GM18505 (cell line): ENCODE results near the gene CCDC71.

Experiments
- ATAC-seq: cut with Tn5 transposase; IDR thresholded peaks from one replicate; pipeline ENCODE4 v1.9.1; 2021; ENCODE audit not compliant: unreplicated experiment
- POLR2A ChIP-seq: IDR thresholded peaks from 4 replicates; pipeline ENCODE4 v1.6.1; 2011; ENCODE audit warnings: borderline replicate concordance; ENCODE audit not compliant: insufficient read depth, insufficient read length; ENCODE audit errors: extremely low read depth

CCDC71 gene

DNA sequence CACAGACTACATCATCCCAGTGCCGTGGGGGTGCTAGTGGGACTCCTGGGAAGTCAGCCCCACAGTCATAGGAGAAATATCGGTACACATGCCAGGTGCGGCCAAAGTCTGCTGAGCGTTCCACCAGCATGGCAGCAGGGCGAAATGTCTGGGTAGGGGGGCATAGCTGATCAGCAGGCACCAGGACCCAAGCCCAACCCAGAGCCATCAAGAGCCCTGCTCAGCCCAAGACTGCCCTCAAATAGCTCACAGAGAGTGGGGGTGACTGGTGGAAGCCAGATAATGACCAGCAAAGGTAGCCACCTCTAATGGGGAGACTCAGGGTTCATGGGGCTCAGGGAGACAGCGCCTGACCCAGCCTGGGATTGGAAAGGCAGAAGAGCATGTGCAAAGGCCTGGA is 34.6 kb downstream of the CCDC71 start:
- no peak for ATAC-seq
- TF ChIP-seq POLR2A: no peak

DNA sequence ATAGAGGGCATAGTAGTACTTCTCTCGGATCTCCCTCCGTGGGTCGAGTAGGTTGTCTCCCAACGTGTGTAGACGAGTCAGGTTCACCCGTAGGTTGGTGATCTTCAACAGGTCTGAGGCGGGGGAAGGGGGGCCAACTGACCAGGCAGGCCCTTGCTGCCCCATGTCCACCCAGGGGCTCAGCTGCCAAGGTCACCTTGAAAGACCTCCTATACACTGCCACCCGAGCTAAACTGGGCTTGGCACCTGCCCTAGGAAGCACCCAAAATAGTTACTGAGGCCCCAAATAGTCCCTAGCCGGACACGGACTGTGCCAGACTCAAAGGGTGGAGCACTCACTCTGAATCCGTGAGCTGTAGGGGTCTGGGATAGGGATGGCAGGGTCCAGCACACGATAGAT is 35.1 kb downstream of the CCDC71 start:
- ATAC-seq: no peak
- no peak for TF ChIP-seq POLR2A

DNA sequence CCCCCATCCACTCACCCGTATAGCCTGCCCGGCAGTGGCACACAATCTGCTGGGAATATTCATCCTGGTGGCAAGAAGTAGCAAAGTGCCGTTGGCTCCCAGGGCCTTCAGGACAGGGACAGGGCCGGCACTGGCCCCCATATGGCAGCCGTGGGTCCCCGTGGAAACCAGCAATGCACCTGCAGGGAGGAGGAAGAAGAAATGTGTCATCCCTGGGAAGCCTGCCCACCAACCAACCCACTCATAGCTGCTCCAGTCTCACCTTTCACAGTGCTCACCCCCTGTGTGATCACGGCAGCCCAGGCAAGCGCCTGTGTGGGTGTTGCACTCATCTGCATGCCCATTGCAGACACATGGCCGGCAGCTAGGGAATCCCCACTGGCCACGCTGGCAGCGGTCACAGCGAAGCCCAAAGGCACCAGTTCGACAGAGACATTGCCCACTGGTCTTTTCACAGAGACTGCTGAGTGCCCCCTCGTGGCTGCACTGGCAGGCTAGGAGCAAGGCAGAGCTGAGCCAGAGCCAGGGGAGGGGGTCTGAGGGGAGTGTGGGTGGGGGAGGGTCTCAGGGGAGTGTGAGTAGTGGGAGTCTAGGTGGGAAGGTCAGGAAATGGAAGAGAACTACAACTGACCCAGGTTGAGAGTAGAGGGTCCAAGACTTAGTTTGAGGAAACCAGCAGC is 41.0 kb downstream of the CCDC71 start:
- ATAC-seq: no peak
- no peak for TF ChIP-seq POLR2A

DNA sequence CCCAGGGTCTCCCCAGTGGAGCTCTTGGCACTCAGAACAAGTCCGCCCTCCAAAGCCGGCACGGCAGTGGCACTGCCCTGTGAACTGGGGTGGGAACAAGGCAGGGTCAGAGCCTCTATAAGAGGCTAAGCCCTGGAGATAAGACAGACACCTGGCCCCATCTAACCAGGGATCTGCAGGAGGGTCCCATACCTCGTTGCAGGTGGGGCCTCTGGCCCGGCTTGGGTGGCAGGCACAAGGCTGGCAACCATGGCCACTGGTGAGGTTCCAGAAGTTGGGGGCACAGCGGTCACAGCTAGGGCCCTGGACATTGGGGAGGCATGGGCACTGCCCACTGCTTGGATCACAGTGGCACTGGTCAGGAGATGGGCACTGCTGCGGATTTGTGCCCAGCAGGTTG is 41.9 kb downstream of the CCDC71 start:
- no peak for TF ChIP-seq POLR2A
- no peak for ATAC-seq

DNA sequence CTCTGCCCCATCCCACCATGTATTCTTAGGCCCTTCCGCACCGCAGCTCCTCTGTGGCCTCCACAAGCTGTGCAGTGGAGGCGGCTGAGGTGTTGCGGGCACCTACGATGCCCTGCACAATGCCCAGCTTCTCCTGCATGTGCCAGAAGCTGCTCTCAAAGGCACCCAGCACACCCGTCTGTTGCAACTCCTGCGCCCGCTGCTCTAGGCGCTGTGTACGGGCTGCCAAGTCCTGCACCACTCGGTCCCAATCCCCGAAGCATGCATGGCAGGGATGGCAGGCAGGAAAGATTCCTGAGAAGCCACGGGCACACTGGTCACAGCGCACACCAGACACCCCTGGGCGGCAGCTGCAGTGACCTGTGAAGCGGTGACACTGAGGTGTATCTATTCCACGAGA is 42.4 kb downstream of the CCDC71 start:
- ATAC-seq: no peak
- no peak for TF ChIP-seq POLR2A

DNA sequence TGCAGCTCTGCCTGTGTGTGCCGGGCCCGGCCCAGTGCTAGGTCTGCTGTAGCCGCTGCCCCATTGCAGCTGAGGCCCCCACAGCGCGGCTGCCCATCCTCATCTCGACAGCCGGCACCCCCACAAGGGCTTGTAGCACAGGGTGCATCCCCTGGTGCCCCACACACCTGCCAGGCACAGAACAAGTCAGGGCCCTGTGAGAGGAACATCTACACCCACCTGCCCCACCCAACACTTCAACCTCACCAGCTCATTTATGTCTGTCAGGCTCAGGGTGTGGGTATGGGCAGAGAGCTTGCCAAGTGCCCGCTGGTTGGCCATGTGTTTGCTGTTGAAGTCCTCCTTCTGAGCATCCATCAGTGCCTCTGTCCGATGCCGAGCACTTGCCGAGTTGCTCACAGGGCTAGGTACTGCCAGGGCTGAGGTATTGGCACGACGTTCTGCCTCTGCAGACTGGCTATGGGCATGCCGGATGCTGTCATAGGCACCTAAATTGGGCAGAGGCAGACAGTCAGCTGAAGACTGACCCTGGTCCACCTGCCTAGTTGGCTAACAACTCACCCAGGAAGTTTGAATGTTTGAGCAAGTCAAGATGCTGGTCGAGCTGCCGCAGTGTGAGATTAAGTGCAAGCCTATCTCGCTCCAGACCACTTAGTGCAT is 43.1 kb downstream of the CCDC71 start:
- no peak for ATAC-seq
- no peak for TF ChIP-seq POLR2A

DNA sequence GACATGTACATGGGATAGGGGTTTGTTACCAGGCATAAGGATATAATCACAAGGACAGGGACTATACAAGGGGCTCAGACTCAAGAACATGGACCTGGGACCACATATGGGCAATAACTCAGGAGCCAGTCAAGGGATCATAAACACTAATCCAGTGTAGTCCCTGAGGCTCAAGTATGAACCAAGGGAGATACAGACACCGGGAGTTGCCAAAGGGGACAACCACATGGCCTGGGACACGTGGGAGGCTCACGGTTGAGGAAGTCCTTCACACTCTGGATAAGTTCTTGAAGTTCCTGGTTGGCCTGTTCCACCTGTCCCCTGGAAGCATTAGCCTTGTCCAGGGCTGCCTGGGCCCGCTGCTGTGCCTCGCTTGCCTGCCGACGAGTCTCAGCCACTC is 43.7 kb downstream of the CCDC71 start:
- no peak for ATAC-seq
- no peak for TF ChIP-seq POLR2A

DNA sequence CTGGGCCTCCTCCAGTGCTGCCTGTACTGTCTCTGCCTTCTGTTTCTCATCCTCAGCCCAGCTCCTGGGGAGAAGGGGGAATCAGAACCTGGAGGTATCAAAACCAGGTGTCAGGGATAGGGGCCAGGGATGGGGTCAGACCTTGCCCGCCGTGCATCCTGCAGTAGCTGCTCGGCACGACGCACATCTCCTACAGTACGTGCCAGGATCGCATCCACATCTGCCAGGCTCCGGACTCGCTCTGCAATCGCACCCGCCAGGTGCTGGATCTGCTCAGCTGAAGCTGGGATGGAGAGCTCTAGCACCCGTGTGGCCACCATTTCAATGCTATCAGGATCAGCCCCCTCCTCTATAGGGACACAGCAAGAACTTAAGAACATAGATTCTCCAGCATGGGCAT is 44.1 kb downstream of the CCDC71 start:
- TF ChIP-seq POLR2A: no peak
- no peak for ATAC-seq

DNA sequence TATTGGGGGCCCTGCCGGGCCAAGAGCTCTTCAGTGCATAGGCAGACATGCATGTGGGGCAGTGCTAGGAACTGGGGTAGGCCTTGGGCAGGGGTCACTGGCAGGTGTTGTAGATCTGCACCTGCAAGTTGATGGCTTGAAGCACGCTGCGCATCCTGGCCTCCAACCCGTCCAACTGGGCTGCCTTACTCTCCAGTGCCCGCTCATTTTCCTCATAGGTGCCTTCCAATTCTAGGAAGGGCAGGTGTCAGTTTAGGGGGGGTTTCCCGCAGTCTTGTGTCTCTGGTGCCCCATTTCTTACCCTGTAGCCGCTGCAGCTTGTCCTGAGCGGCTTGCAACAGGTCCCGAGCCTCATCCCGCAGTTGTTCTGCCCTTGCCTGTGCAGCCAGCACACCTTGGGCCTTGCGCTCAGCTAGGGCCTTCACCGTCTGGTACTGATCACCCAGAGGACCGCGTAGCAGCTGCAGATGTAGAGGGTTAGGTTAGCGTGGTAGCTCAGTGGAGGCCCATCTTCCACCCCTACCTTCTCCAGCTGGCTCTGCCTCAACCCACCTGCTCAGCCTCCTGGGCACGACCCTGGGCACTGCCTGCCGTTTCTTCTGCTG is 44.9 kb downstream of the CCDC71 start:
- ATAC-seq: peak; percentile 3
- no peak for TF ChIP-seq POLR2A

DNA sequence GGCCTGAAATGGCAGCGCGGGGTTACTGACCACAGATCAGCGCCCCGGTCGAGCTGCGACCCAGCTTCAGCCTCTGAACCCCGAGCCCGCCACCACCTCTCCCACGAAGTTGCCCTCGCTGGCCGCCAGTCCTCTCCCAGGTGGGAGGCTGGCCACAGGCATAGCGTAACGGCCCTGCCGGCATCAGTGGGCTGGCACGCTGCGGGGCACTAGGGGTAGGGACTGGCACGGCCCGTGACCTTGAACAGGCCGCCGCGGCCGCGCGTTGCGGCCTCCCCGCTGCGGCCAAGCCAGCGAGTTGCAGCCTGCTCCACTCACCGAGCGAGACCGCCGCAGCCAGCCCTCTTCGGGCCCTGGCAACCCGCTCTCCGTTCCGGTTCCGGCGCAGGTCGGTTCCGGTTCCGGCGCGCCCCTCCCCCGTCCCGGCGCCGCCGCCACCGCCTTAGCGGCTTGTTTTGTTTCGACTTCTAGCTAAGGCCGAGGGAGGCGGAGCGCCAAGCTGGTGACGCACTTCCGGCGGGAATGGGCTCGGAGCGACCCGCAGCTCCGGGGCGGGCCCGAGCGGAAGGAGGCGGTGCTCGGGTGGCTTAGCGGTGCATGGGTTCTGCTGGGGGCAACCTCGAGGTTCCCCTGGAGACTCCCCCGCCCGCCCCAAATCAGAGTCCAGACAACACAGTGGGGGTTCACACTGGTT is 45.5 kb downstream of the CCDC71 start, which contains the start of gene USP19:
Gene USP19 (minus strand): TSS at position 386 of the 694 bp plus-strand sequence. CDS start 1,678 bp downstream, outside the sequence.
- peak; percentile 96 for TF ChIP-seq POLR2A
- peak; percentile 79 for ATAC-seq

DNA sequence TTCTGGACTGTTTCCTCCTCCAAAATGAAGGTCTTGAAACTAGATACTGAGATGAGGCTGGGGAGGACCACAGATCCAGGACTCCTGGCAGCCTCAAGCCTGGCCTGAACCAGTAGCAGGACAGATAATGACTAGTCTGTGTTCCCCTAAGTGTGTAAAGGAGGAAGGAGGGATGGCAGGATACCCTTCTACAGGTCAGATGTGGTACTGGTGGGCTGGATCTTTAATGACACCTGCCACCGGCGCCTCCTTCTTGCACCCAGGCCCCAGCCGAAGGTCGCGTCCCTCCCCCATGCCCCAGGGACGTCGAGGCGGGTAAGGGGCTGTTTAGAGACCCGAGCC is 46.1 kb downstream of the CCDC71 start:
- TF ChIP-seq POLR2A: no peak
- ATAC-seq: peak; percentile 2

DNA sequence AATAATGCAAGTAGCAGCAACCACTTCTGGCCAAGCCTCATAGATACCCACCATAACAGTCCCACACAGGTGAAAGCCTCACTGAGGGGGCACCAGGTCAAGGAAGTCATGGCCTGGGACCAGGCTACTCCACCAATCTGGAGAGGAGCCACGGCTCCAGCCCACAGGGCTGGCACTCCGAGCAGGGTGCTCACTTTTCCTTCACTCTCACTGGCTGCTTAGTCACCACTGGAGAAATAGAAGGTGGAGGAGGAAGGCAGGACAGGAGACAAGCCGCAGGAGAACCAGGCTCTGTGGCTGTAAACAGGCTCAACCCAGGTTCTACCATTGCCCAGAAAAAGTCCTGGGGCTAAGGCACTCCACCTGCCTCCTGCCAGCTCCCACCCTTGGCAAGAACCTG is 46.7 kb downstream of the CCDC71 start:
- TF ChIP-seq POLR2A: no peak
- no peak for ATAC-seq

DNA sequence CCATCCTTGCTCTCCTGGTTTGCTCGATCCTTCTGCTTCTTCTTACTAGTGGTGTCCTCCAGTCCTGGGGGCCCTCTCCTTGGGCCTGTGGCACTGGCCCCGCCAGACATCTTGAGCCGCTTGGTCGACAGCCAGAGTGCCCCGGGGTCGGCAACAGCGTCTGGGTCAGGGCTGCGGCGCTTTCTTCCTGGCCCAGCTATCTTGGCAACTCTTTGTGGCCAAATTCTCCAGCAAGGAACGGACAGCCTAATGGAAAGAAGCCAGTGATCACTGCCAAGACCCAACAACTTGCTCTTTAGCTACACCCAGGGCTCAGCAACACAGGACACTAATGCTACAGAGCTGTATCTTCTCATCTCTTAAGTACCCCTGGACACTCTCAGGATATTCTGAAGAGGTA is 47.1 kb downstream of the CCDC71 start:
- TF ChIP-seq POLR2A: no peak

More for the DNA sequence above, 47.1 kb downstream of the CCDC71 start:
- ATAC-seq: no peak
